ENCODE results near the gene GTF3C5. TPM values are rescaled to one million over a fixed set of nuclear protein-coding genes. Genes with fewer than 3 reads are reported as not detected.
"Not testable (repeated sequence)": the region's sequence is repeated elsewhere in the genome, so short reads cannot be mapped to it uniquely, and the experiment has no call there.

The GTF3C5 gene
- total RNA-seq, 2 donors from 2014 or later: 89.7 to 94.6 TPM

GRCh38 chr9:133035669-133036068 lies 4.9 kb downstream of the GTF3C5 start:
- DNase-seq: no peak
- Mint-ChIP-seq H3K4me3 (no peak overlapping the region), H3K9me3 (no peaks in the 10 kb centered on the region), H3K36me3 (ENCODE audit: low read depth) (peaks cover 12% of the 10 kb centered on the region), H3K27me3 (ENCODE audit: insufficient read depth) (no peaks in the 10 kb centered on the region), H3K4me1 (peaks cover 15% of the 10 kb centered on the region), H3K27ac (no peak overlapping the region)
- peaks cover 46% of the 10 kb centered on the region for H3K36me3 ChIP-seq (ENCODE audit: control insufficient read depth, insufficient read depth, low read length)
- H3K4me1 ChIP-seq (ENCODE audit: control insufficient read depth, insufficient read depth, low read length): no peaks in the 10 kb centered on the region
- H3K9ac ChIP-seq (ENCODE audit: extremely low read depth, low read length, poor library complexity, severe bottlenecking): no peak overlapping the region
- TF ChIP-seq, protein P1, sequence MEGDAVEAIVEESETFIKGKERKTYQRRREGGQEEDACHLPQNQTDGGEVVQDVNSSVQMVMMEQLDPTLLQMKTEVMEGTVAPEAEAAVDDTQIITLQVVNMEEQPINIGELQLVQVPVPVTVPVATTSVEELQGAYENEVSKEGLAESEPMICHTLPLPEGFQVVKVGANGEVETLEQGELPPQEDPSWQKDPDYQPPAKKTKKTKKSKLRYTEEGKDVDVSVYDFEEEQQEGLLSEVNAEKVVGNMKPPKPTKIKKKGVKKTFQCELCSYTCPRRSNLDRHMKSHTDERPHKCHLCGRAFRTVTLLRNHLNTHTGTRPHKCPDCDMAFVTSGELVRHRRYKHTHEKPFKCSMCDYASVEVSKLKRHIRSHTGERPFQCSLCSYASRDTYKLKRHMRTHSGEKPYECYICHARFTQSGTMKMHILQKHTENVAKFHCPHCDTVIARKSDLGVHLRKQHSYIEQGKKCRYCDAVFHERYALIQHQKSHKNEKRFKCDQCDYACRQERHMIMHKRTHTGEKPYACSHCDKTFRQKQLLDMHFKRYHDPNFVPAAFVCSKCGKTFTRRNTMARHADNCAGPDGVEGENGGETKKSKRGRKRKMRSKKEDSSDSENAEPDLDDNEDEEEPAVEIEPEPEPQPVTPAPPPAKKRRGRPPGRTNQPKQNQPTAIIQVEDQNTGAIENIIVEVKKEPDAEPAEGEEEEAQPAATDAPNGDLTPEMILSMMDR (conservative IDR thresholded peaks at IDR 0.05): no peak
- peaks cover 12% of the 10 kb centered on the region for H3K9me3 ChIP-seq (ENCODE audit: control insufficient read depth, low read length)
- H3K4me3 ChIP-seq (ENCODE audit: low read length): no peak overlapping the region
- 96 to 98% methylated on average over 6 of the region's 6 CpGs for WGBS, 2 experiments (ENCODE audit: insufficient coverage in 1 of 2, insufficient read length in 1 of 2)
- no peaks in the 10 kb centered on the region for H3K27me3 ChIP-seq (ENCODE audit: control insufficient read depth, insufficient read depth, low read length, poor library complexity, severe bottlenecking)
- no peak overlapping the region for H3K27ac ChIP-seq (ENCODE audit: low read depth, low read length)

DNA sequence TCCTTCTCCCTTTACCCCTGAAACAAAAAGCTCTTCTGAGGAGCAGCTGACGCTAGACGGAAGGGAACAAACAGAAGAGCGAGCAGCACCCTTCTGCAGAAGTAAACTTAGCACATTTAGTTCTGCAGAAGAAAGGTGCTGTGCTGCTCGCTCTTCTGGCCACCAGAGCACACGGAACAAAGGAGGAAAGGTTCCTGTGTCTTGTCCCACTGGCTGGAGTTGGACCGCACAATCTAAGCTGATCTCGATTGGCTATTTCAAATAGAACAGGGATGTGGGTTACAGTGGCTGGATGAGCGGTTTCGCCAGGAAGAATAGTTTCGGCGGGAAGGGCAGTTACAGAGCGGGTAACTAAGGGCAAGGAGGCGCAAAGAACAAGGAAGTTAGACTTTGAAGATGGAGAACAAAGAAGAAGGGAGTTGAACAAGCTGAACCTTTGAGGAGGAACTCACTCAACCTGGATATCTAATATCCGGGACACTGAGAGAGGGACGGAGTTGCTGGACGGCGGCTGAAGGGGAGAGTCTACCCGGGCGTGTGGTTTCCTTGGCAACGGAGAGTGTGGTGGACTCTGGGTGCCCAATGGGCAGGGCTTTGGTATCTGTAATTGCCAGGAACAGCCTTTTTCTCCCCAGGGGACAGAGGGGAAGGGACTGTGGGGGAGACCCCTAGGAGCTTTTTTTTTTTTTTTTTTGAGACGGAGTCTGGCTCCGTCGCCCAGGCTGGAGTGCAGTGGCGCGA lies 7.1 kb downstream of the GTF3C5 start:
- Histone ChIP-seq H3K27ac (ENCODE audit: low read depth, low read length) (no peak overlapping the region), H3K9ac (ENCODE audit: extremely low read depth, low read length, poor library complexity, severe bottlenecking) (no peak overlapping the region), H3K36me3 (ENCODE audit: control insufficient read depth, insufficient read depth, low read length) (peaks cover 58% of the 10 kb centered on the region), H3K4me3 (ENCODE audit: low read length) (no peak overlapping the region), H3K9me3 (ENCODE audit: control insufficient read depth, low read length) (no peaks in the 10 kb centered on the region), H3K4me1 (ENCODE audit: control insufficient read depth, insufficient read depth, low read length) (no peaks in the 10 kb centered on the region), H3K27me3 (ENCODE audit: control insufficient read depth, insufficient read depth, low read length, poor library complexity, severe bottlenecking) (no peaks in the 10 kb centered on the region)
- WGBS, 2 experiments (ENCODE audit: insufficient coverage in 1 of 2, insufficient read length in 1 of 2): 90 to 96% methylated on average over 10 to 25 of the region's 25 CpGs
- Mint-ChIP-seq H3K27me3 (ENCODE audit: insufficient read depth) (no peaks in the 10 kb centered on the region), H3K4me3 (no peak overlapping the region), H3K27ac (peak overlapping the region; percentile 26), H3K36me3 (ENCODE audit: low read depth) (peaks cover 28% of the 10 kb centered on the region), H3K9me3 (peaks cover 4% of the 10 kb centered on the region), H3K4me1 (no peaks in the 10 kb centered on the region)
- no peak for DNase-seq
- TF ChIP-seq, protein P1 (conservative IDR thresholded peaks at IDR 0.05): no peak

GRCh38 chr9:133040892-133041479 lies 10.2 kb downstream of the GTF3C5 start:
- DNase-seq: peak; percentile 82
- not testable (repeated sequence) for H3K4me3 Mint-ChIP-seq; H3K27ac Mint-ChIP-seq; H3K9me3 Mint-ChIP-seq; H3K4me1 ChIP-seq (ENCODE audit: control insufficient read depth, insufficient read depth, low read length); H3K4me3 ChIP-seq (ENCODE audit: low read length); H3K4me1 Mint-ChIP-seq; H3K27me3 Mint-ChIP-seq (ENCODE audit: insufficient read depth); H3K9ac ChIP-seq (ENCODE audit: extremely low read depth, low read length, poor library complexity, severe bottlenecking); H3K27me3 ChIP-seq (ENCODE audit: control insufficient read depth, insufficient read depth, low read length, poor library complexity, severe bottlenecking); H3K9me3 ChIP-seq (ENCODE audit: control insufficient read depth, low read length); H3K27ac ChIP-seq (ENCODE audit: low read depth, low read length)
- 90 to 94% methylated on average over 5 to 11 of the region's 12 CpGs for WGBS, 2 experiments (ENCODE audit: insufficient coverage in 1 of 2, insufficient read length in 1 of 2)
- TF ChIP-seq, protein P1 (conservative IDR thresholded peaks at IDR 0.05): peak; percentile 79
- H3K36me3 Mint-ChIP-seq (ENCODE audit: low read depth): peaks cover 53% of the 10 kb centered on the region
- H3K36me3 ChIP-seq (ENCODE audit: control insufficient read depth, insufficient read depth, low read length): peaks cover 70% of the 10 kb centered on the region

Data from endodermal cell (in vitro differentiated cells).